HepG2 (cell line): ENCODE measurements around the gene P2RY12. TPM values are rescaled to one million over a fixed set of nuclear protein-coding genes. Genes with fewer than 3 reads are reported as not detected.
A peak's percentile ranks its signal among the peaks of the same experiment; 100 is the strongest.

ENCODE experiments used
- ATAC-seq: fragments of 200-7000 bp; cut with Tn5 transposase; 3 replicates; pipeline ENCODE4 v1.9.1; 2020; ENCODE audit warnings: mild to moderate bottlenecking, moderate library complexity
- BruUV-seq: library from RNA; stranded (reverse); fragments of 400-500 nt; replicated peaks from 2 replicates; lab custom pipeline; 2021; lab: Mats Ljungman, UMichigan
- CTCF ChIA-PET: fragments of 300-600 bp; formaldehyde crosslinking; extraction: SDS; loops from one replicate; lab custom pipeline; 2021; ENCODE audit warnings: low total read pairs, inconsistent platforms, low intra/inter-chr PET ratio; lab: Yijun Ruan, JAX
- POLR2A ChIA-PET: fragments of 350-600 bp; sonication (Branson Sonifier 250); formaldehyde crosslinking; loops from one replicate; lab custom pipeline; 2020; ENCODE audit warnings: antibody characterized with exemption, inconsistent platforms; lab: Yijun Ruan, JAX
- DNase-seq: peaks from one replicate; pipeline ENCODE4 v3.0.0-alpha.2; 2015; ENCODE audit warnings: low spot score
- FAIRE-seq: peaks from 3 replicates; lab custom pipeline; 2011; peaks lifted over from hg19 to GRCh38; lab: Jason Lieb, UNC
- H2AFZ ChIP-seq: one replicate; pipeline ENCODE4 v1.6.1; 2011; ENCODE audit warnings: low read length, inconsistent platforms
- H3K27ac ChIP-seq: fragments of 300-600 bp; 3 replicates; pipeline ENCODE4 v1.8.0; 2011; ENCODE audit warnings: mixed run types, mild to moderate bottlenecking, mixed read lengths, low read length, inconsistent platforms; ENCODE audit not compliant: insufficient read depth; ENCODE audit errors: extremely low read length
- H3K27me3 ChIP-seq, 2 experiments: fragments of 200-600 bp in 1 of 2; 2 replicates in 1 of 2; 3 replicates in 1 of 2; pipeline versions ENCODE4 v1.6.0 to v1.8.0; 2011; ENCODE audit warnings: low read length in 2 of 2, mild to moderate bottlenecking in 2 of 2, moderate library complexity in 2 of 2, inconsistent platforms in 1 of 2; ENCODE audit not compliant: insufficient read depth in 2 of 2, control insufficient read depth in 1 of 2
- H3K36me3 ChIP-seq, 2 experiments: fragments of 200-600 bp in 1 of 2; replicated peaks in 1 of 2; 2 replicates in 1 of 2; 3 replicates in 1 of 2; pipeline versions ENCODE4 v1.5.1 to v1.8.0; 2011; ENCODE audit warnings: low read length in 2 of 2, inconsistent platforms in 1 of 2; ENCODE audit not compliant: insufficient read depth in 2 of 2, control insufficient read depth in 1 of 2
- H3K4me1 ChIP-seq: 2 replicates; pipeline ENCODE4 v1.5.1; 2012; ENCODE audit warnings: low read length, inconsistent platforms; ENCODE audit not compliant: insufficient read depth
- H3K4me2 ChIP-seq: 2 replicates; pipeline ENCODE4 v1.6.0; 2011; ENCODE audit warnings: low read depth, low read length, inconsistent platforms
- H3K4me3 ChIP-seq, 3 experiments: fragments of 200-600 bp in 1 of 3; sonication (generic), shearing (Covaris generic) in 1 of 3; replicated peaks in 1 of 3; 2 replicates each; pipeline ENCODE4 v1.5.1; 2011 to 2016; ENCODE audit warnings: low read length in 3 of 3, inconsistent platforms in 2 of 3, low read depth in 2 of 3, mild to moderate bottlenecking in 2 of 3, control low read depth in 1 of 3, mixed read lengths in 1 of 3; ENCODE audit not compliant: insufficient read depth in 1 of 3
- H3K79me2 ChIP-seq: one replicate; pipeline ENCODE4 v1.6.1; 2011; ENCODE audit warnings: low read length, inconsistent platforms; ENCODE audit not compliant: insufficient read depth
- H3K9ac ChIP-seq: 2 replicates; pipeline ENCODE4 v1.6.0; 2011; ENCODE audit warnings: mild to moderate bottlenecking, low read depth, low read length, inconsistent platforms; ENCODE audit not compliant: insufficient read depth
- H3K9me3 ChIP-seq: 2 replicates; pipeline ENCODE4 v1.5.1; 2012; ENCODE audit warnings: mild to moderate bottlenecking, low read length
- H4K20me1 ChIP-seq: 2 replicates; pipeline ENCODE4 v1.6.0; 2011; ENCODE audit warnings: inconsistent platforms, mild to moderate bottlenecking, low read length, moderate library complexity; ENCODE audit not compliant: insufficient read depth
- STAG1 ChIP-seq: sonication (generic); formaldehyde crosslinking; IDR thresholded peaks from 2 replicates; pipeline ENCODE4 v1.4.0; 2020; ENCODE audit warnings: missing genetic modification reagents
- U2AF2 ChIP-seq: fragments of 200-400 bp; formaldehyde crosslinking; IDR thresholded peaks from 2 replicates; pipeline ENCODE4 v1.6.1; 2017; ENCODE audit warnings: low read depth, mild to moderate bottlenecking, low read length
- WGBS: methylation state at CpG from one replicate; pipeline ENCODE4 v1.1.6; 2017; ENCODE audit warnings: low lambda C conversion rate; 5-methylcytosine and 5-hydroxymethylcytosine counted together
- in situ Hi-C: cut with HindIII; loops from 2 replicates; pipeline ENCODE4 v1.10.0; 2017; ENCODE audit warnings: low pct_unique_long_range_greater_than_20kb; ENCODE audit not compliant: extremely low pct_ligation_motif_present
- intact Hi-C: fragments of 100-400 bp; cut with micrococcal nuclease; formaldehyde crosslinking; loops from one replicate; pipeline ENCODE4 v1.10.0; 2022; ENCODE audit not compliant: unreplicated experiment
- polyA plus RNA-seq, 8 experiments: library from polyadenylated mRNA; depleted of rRNA in 3 of 8; stranded (reverse) in 7 of 8; unstranded in 1 of 8; fragments of >200 nt; fragmentation: Illumina TruSeq in 4 of 8; extraction: Trizol in 4 of 8; gene quantifications; 2 replicates each; pipeline versions ENCODE4 v1.2.1 to v1.2.3, GENCODE V29; 2011 to 2016; ENCODE audit warnings: low read depth in 4 of 8, missing spikeins in 1 of 8, mixed read lengths in 1 of 8; ENCODE audit not compliant: insufficient read depth in 1 of 8
- total RNA-seq, 5 experiments: library from RNA; depleted of rRNA; stranded (reverse); fragments of >200 nt; fragmentation: Illumina TruSeq; extraction: Trizol; gene quantifications; 2 replicates each; pipeline ENCODE4 v1.2.3, GENCODE V29; 2016; ENCODE audit warnings: low read depth in 1 of 5
- TF ChIP-seq, protein P1 (sequence below): sonication (generic); formaldehyde crosslinking; IDR thresholded peaks from 2 replicates; pipeline ENCODE4 v1.5.0; 2020; ENCODE audit warnings: mild to moderate bottlenecking, missing genetic modification reagents, borderline replicate concordance
- TF ChIP-seq, protein P2 (sequence below): sonication (generic); formaldehyde crosslinking; IDR thresholded peaks from 2 replicates; pipeline ENCODE4 v1.5.0; 2020; ENCODE audit warnings: mild to moderate bottlenecking, missing genetic modification reagents, moderate library complexity

Gene P2RY12
- total and polyA plus RNA-seq, 2 of the 13 experiments (the other 11 are each of a cell fraction or from before 2014, with no cell fraction given), result not detected

DNA sequence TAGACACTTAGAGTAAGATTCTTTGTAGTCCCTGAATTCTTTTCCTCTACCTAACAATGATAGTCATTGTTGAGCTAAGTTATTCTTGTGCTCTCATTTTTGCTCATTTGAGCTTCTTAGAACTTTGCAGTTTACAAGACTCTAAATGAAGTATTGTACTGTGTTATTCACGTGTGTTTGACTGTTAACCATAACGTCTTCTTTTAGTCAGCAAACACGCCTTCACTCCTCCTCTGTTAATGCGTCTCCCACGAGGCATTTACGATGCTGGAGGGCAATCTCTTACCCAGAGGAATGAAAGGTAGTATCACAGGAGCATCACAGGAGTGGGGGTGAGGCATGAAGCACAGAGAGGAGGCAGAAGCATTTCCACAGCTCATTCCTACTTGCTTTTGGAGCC, 91.4 kb downstream of the P2RY12 start (continued):
- TF ChIP-seq, protein P1, sequence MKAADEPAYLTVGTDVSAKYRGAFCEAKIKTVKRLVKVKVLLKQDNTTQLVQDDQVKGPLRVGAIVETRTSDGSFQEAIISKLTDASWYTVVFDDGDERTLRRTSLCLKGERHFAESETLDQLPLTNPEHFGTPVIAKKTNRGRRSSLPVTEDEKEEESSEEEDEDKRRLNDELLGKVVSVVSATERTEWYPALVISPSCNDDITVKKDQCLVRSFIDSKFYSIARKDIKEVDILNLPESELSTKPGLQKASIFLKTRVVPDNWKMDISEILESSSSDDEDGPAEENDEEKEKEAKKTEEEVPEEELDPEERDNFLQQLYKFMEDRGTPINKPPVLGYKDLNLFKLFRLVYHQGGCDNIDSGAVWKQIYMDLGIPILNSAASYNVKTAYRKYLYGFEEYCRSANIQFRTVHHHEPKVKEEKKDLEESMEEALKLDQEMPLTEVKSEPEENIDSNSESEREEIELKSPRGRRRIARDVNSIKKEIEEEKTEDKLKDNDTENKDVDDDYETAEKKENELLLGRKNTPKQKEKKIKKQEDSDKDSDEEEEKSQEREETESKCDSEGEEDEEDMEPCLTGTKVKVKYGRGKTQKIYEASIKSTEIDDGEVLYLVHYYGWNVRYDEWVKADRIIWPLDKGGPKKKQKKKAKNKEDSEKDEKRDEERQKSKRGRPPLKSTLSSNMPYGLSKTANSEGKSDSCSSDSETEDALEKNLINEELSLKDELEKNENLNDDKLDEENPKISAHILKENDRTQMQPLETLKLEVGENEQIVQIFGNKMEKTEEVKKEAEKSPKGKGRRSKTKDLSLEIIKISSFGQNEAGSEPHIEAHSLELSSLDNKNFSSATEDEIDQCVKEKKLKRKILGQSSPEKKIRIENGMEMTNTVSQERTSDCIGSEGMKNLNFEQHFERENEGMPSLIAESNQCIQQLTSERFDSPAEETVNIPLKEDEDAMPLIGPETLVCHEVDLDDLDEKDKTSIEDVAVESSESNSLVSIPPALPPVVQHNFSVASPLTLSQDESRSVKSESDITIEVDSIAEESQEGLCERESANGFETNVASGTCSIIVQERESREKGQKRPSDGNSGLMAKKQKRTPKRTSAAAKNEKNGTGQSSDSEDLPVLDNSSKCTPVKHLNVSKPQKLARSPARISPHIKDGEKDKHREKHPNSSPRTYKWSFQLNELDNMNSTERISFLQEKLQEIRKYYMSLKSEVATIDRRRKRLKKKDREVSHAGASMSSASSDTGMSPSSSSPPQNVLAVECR (CRISPR knock-in tag), result no peak

DNA sequence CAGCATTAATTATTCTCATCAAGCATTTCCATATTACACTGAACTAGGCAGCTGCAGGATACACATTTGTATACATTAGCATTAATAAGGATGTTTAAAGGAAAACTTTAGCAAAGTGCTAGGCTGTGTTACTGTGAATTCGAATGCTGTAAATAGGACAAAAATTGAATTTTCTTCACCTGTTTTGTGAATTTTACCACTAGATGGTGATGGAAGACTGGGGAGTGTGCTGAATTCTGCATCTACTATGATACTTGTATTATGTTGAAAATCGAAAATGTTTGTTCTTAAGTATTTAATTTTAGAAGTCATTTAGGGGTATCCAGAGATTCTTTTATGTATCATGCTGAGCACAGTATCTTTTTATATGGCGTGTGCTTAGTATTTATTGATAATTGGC, 93.9 kb downstream of the P2RY12 start:
- CTCF ChIA-PET, result no interaction called here
- no peak overlapping the region for H3K4me2 ChIP-seq
- TF ChIP-seq, protein P2, sequence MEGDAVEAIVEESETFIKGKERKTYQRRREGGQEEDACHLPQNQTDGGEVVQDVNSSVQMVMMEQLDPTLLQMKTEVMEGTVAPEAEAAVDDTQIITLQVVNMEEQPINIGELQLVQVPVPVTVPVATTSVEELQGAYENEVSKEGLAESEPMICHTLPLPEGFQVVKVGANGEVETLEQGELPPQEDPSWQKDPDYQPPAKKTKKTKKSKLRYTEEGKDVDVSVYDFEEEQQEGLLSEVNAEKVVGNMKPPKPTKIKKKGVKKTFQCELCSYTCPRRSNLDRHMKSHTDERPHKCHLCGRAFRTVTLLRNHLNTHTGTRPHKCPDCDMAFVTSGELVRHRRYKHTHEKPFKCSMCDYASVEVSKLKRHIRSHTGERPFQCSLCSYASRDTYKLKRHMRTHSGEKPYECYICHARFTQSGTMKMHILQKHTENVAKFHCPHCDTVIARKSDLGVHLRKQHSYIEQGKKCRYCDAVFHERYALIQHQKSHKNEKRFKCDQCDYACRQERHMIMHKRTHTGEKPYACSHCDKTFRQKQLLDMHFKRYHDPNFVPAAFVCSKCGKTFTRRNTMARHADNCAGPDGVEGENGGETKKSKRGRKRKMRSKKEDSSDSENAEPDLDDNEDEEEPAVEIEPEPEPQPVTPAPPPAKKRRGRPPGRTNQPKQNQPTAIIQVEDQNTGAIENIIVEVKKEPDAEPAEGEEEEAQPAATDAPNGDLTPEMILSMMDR (CRISPR knock-in tag), result peak; percentile 37
- peak; percentile 60 for TF ChIP-seq STAG1 (CRISPR knock-in tag)
- no peak for TF ChIP-seq U2AF2
- TF ChIP-seq, all 625 proteins: peak for 2
- FAIRE-seq (no peak), DNase-seq (no peak), ATAC-seq (no peak)
- H3K36me3 ChIP-seq, result no peaks in the 10 kb centered on the region
- no peak overlapping the region for H3K9ac ChIP-seq
- BruUV-seq, result no TSS peak
- no peak overlapping the region for H3K27ac ChIP-seq
- in situ Hi-C loops, result no loop called here
- no peaks in the 10 kb centered on the region for H4K20me1 ChIP-seq
- H3K4me3 ChIP-seq, result no peak overlapping the region
- no peaks in the 10 kb centered on the region for H3K27me3 ChIP-seq
- H3K9me3 ChIP-seq, result no peaks in the 10 kb centered on the region
- H3K79me2 ChIP-seq, result no peaks in the 10 kb centered on the region
- no peak overlapping the region for H2AFZ ChIP-seq
- 1% methylated on average over 3 of the region's 3 CpGs for WGBS
- H3K4me1 ChIP-seq, result 0 out of 2 replicates have a peak, but pooled peaks cover 5% of the 10 kb centered on the region
- POLR2A ChIA-PET, result no interaction called here
- intact Hi-C loops, result loop anchor here (1.0 kb wide), 1 partner anchor 37 kb away; no protein-coding TSS in a partner anchor
